ENCODE measurements around the gene NUP205.
A peak's percentile ranks its signal among the peaks of the same experiment; 100 is the strongest.

The NUP205 gene

DNA sequence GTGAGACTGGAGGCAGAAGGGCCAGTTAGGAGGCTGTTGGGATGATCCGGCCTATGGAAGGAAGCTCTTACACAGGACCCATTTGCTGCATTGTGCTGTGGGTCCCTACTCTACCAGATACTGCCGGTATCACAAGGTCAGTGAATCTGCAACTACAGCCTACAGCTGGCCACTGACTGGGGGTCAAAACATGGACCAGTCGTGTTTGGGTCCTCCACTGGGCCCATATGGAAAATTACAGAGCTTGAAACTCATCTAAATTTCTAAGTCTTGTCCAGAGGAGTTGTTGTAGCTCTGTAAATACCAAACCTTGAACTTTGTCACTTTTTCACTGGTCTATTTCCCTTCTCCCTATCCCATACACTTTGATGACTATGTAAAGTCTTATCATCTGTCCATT is 5.6 kb upstream of the NUP205 start:
- DNase-seq (ENCODE audit: low read depth), result no peak

DNA sequence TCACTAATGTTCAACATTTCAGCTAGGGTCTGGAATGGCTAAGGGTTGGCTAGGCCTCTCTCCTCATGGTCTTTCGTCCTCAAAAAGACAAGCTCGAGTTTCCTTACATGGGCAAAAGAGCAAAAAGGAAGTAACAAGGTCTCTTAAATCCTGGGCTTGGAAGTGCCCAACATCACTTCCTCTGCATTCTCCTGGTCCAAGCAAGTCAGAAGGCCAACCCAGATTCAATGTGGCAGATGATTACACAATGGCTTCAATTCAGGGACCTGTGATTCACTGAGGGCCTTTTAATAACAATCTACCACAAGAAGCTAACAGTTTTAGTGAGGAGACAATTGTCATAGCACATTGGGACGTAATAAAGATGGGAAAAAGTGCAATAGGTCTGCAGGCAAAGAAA is 4.4 kb upstream of the NUP205 start:
- DNase-seq (ENCODE audit: low read depth), result no peak

DNA sequence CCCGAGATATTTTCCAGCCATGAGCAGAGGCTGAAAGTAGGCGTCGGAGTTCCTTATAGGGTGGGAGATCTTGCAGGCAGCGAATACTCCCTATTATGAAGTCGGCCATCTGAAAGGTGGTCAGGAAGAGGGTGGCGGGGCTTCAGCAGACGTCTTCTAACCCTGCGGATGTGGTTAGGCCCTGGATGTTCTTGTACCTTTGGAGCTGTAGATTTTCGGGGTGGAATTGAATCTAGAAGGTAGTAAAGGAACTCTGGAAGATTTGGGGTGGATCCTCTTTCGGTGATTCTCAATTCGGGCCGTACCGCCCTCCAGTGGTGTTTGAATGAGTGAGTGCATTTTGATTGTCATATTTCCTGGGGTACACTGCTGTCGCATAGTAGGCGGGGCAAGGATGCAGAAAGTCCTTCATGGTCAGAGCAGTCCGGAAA is 635 bp downstream of the NUP205 start:
- DNase-seq (ENCODE audit: low read depth), result peak; percentile 45

DNA sequence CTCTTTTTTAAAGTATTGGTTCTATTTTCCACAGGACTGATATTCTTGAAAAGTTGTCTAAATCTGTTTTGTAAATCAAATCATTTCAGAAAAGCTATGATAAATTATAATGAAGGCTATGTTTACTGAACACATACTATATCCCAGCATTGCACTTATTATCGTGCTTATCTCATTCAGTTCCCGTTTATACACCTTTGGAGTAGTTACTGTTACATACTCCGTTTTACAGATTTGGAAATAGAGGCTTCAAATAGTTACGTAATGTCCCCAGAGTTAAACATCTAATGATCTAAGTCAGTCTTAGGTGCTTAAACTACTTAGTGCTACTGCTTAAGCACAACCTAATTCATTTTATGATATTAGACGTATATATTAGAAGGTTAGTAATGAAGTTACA is 1.2 kb downstream of the NUP205 start:
- DNase-seq (ENCODE audit: low read depth), result no peak

GRCh38 chr7:135560631-135561030 is 2.9 kb downstream of the NUP205 start:
- no peak for DNase-seq (ENCODE audit: low read depth)

GRCh38 chr7:135562720-135563119 is 5.0 kb downstream of the NUP205 start:
- DNase-seq (ENCODE audit: low read depth), result no peak

DNA sequence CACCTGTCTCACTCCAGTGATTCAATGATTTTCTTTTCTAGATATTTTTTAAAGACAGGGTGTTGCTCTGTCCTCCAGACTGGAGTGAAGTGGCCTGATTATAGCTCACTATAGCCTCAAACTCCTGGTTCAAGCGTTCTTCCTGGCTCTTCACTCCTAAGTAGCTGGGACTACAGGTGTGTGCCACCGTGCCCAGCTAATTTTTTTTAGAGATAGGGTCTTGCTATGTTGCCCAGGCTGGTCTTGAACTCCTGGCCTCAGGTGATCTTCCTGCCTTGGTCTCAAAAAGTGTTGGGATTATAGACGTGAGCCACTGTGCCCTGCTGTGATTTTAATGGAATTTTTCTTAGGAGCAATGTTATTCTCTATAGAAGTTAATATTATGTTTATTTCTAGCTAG is 14.1 kb downstream of the NUP205 start:
- no peak for DNase-seq (ENCODE audit: low read depth)

DNA sequence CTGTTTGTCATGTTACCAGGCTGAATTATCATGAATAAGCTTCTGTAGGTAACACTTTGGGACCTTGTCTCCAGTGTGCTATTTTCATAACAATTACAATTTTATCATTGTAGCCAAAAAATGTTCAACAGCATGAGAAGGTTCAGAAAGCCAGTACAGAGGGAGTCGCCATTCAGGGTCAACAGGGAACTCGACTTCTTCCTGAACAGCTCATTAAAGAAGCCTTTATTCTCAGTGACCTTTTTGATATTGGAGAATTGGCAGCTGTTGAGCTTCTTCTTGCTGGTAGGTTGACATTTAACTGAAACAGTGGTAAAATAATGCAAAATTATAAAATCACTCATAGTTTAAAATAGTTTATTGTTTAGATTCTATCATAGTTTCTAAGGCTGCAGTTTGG is 15.8 kb downstream of the NUP205 start:
- no peak for DNase-seq (ENCODE audit: low read depth)

GRCh38 chr7:135575296-135575695 is 17.6 kb downstream of the NUP205 start:
- DNase-seq (ENCODE audit: low read depth), result no peak

GRCh38 chr7:135578569-135578968 is 20.9 kb downstream of the NUP205 start:
- DNase-seq (ENCODE audit: low read depth), result no peak

- no peak for DNase-seq (ENCODE audit: low read depth)
Observed at GRCh38 chr7:135584362-135585353, 26.9 kb downstream of the NUP205 start.

DNA sequence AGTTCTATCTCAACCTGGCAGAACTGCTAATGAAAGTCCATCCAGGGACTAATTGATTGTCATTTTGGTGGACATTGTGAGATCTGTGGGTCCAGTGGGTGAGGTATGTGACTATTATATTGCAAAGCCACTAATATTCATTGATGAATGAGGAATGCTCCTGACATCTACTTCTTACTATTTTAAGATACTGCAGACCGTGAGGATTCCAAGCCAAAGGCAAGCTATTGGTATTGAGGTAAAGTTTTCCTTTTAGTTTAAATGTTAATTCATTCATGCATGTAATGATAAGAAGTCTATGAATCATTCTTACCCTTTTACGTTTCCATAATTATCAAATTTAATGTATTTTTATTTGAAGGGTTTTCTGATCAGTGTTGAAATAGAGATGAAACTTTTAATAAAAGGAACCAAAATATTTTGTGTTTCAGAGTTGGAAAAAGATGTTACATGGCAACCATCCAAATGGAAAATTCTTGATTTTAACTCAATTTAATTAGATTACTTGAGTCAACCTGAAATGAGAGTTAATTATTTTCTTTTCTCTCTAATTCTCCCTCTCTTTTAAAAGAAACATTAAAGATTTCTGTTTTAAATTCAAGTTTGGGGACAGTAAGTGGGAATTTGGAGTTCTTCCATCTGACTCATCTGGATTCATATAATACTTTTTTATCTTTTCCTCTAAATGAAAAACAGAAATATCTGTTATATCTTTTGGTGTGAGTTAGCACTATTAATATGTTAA is 39.6 kb downstream of the NUP205 start:
- no peak for DNase-seq (ENCODE audit: low read depth)

DNA sequence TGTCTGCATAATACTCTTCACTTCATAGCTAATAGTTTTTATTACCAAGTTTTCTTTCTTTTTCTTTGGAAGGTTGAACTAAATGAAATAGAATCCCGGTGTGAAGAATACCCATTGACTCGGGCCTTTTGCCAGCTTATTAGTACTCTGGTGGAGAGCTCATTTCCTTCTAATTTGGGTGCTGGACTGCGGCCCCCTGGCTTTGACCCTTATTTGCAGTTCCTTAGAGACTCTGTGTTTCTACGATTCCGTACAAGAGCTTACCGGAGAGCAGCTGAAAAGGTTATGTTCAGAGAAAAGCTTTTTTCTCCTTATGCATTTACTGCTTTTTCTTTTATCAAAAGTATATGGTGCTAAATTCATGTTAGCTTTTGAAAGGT is 40.2 kb downstream of the NUP205 start:
- no peak for DNase-seq (ENCODE audit: low read depth)

DNA sequence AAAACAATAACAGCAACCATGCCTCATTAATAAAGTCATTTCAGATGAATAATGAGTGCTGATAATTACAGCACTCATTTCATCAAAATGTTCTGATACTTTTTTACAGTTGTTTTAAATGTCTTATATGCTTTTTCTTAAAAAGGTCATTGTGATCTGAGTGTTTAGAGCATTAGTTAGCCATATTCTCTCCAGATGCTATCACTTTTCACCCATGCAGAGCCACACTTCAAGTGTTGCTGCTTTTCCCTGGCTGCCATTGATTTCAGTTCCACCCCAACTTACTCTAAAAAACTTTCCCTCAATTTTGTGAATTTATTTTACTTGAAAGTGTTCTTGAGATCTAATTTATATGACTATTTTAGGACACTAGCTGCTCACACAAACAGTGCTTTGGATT is 41.8 kb downstream of the NUP205 start:
- DNase-seq (ENCODE audit: low read depth), result no peak

DNA sequence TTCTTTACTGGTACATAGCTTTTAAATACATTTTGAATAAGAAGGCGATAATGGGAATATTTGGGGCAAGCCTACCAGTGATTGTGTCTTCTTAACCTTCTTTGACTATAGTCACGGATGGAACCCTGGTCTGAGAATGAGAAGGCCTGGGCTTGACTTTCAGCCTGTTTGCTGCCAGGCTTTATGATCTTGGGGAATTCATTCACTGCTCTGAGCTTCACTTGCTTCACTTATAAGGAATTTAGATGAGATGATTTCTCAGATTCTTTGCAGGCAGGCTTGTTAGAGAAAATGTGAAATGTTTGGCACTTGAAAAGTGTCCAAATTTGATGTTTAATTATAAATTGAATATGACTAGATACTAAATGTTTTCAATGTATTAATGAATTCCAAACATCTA is 42.5 kb downstream of the NUP205 start:
- no peak for DNase-seq (ENCODE audit: low read depth)

GRCh38 chr7:135601182-135601581 is 43.5 kb downstream of the NUP205 start:
- DNase-seq (ENCODE audit: low read depth), result no peak

GRCh38 chr7:135602304-135602703 is 44.6 kb downstream of the NUP205 start:
- no peak for DNase-seq (ENCODE audit: low read depth)

GRCh38 chr7:135616136-135616535 is 58.4 kb downstream of the NUP205 start:
- DNase-seq (ENCODE audit: low read depth), result no peak

DNA sequence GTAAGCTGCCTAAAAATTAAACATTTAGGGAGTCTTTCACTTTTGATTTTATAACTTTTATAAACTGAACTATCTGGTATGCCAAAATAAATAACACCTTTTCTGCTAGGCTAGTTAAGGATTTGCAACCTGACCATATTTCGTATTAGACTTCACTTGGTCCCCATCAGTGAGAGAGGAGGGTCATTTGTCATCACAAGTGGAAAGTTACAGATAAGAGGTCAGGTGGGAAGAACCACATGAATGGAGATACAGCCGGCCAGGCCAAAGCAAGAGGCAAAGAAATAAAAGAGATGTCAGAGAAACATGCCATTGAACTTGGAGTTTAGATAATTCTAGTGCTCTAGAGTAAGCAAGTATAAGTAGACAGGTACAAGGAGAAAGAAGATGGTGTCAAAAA is 60.1 kb downstream of the NUP205 start:
- no peak for DNase-seq (ENCODE audit: low read depth)

- no peak for DNase-seq (ENCODE audit: low read depth)
Observed at GRCh38 chr7:135618510-135618909, 60.8 kb downstream of the NUP205 start.

- DNase-seq (ENCODE audit: low read depth), result no peak
Observed at GRCh38 chr7:135620447-135620846, 62.7 kb downstream of the NUP205 start.

GRCh38 chr7:135620980-135621850 is 63.5 kb downstream of the NUP205 start:
- peak; percentile 0 for DNase-seq (ENCODE audit: low read depth)

Measured in stimulated activated CD4-positive, alpha-beta T cell treated with anti-CD3 and anti-CD28 coated beads, Interleukin-2, amount 100 ng/mL, for 4 hours (primary cell).